ENCODE measurements around the gene TMEM212. TPM values are rescaled to one million over a fixed set of nuclear protein-coding genes. Genes with fewer than 3 reads are reported as not detected.
A peak's percentile ranks its signal among the peaks of the same experiment; 100 is the strongest.

Gene TMEM212
- total and polyA plus RNA-seq, 2 donors (not counting 3 experiments of a cell fraction or from before 2014, with no cell fraction given) = not detected

- Histone ChIP-seq H3K27ac (ENCODE audit: insufficient read depth, low read depth, low read length) (peak overlapping the region; percentile 97), H3K4me3 (replicated peaks in 1 of 3; ENCODE audit: insufficient read depth in 1 of 3, low read depth in 1 of 3, low read length in 3 of 3) (peak overlapping the region in 1 of 3 experiments; percentile 9), H3K4me2 (ENCODE audit: insufficient read depth, low read length) (peak overlapping the region; percentile 74), H3K36me3 (ENCODE audit: control insufficient read depth in 2 of 2, extremely low read depth in 1 of 2, insufficient read depth in 2 of 2, low read length in 2 of 2) (no peaks in the 10 kb centered on the region), H3K79me2 (ENCODE audit: control insufficient read depth, insufficient read depth, low read length) (peaks cover 44% of the 10 kb centered on the region), H3K27me3 (ENCODE audit: control insufficient read depth in 2 of 2, insufficient read depth in 2 of 2, low read length in 2 of 2) (no peaks in the 10 kb centered on the region), H3K9me3 (replicated peaks; ENCODE audit: control insufficient read depth, insufficient read depth, low read length) (no peaks in the 10 kb centered on the region), H3K9me1 (replicated peaks; ENCODE audit: control insufficient read depth, extremely low read depth, insufficient read depth, low read length) (no peaks in the 10 kb centered on the region), H4K20me1 (replicated peaks; ENCODE audit: control insufficient read depth, extremely low read depth, insufficient read depth, low read length) (no peaks in the 10 kb centered on the region), H3K9ac (replicated peaks; ENCODE audit: extremely low read depth, insufficient read depth, low read length) (peak overlapping the region; percentile 74), H2AFZ (ENCODE audit: low read depth, low read length) (no peak overlapping the region), H3K4me1 (ENCODE audit: control insufficient read depth, extremely low read depth, insufficient read depth, low read length) (peaks cover 73% of the 10 kb centered on the region)
- ChIA-PET CTCF (interaction anchor here (0.9 to 3.0 kb wide), 9 partner anchors 16 to 535 kb away, joined by 3 to 15 read pairs (median 7); no protein-coding TSS in a partner anchor), POLR2A (interaction anchor here (2.6 kb wide), 1 partner anchor 15 kb away, joined by 11 read pairs; no protein-coding TSS in a partner anchor)
- TF ChIP-seq POLR2A (IDR thresholded peaks at IDR 0.05; ENCODE audit: low read depth, low read length) = no peak
- no peak for TF ChIP-seq POLR2AphosphoS5 (IDR thresholded peaks at IDR 0.05; ENCODE audit: insufficient read depth, low read depth, low read length)
- no peak for TF ChIP-seq MYC (IDR thresholded peaks at IDR 0.05; ENCODE audit: low read depth, low read length)
- no peak for TF ChIP-seq FOS (IDR thresholded peaks at IDR 0.05; ENCODE audit: borderline replicate concordance, insufficient read depth, low read length)
- TF ChIP-seq CTCF (IDR thresholded peaks at IDR 0.05; ENCODE audit: extremely low read depth in 1 of 2, insufficient read depth in 1 of 2, low read depth in 1 of 2, low read length in 2 of 2) = no peak
- no peak for TF ChIP-seq GATA2 (IDR thresholded peaks at IDR 0.05; ENCODE audit: insufficient read depth, insufficient read length, low read depth, low read length)
- no peak for TF ChIP-seq JUN (IDR thresholded peaks at IDR 0.05; ENCODE audit: borderline replicate concordance, insufficient read depth, insufficient read length, low read depth)
- TF ChIP-seq MAX (IDR thresholded peaks at IDR 0.05; ENCODE audit: insufficient read depth, insufficient read length) = no peak
- TF ChIP-seq EZH2 (IDR thresholded peaks at IDR 0.05; ENCODE audit: borderline replicate concordance, low read depth, low read length, severe bottlenecking) = no peak
- intact Hi-C loops (cut with micrococcal nuclease) (no loop called here), dilution Hi-C loops (cut with MboI; ENCODE audit: extremely low pct_ligation_motif_present, low sequenced_read_pairs) (no loop called here)
- BruUV-seq (replicated peaks) = TSS peak; percentile 29
- no peak for FAIRE-seq
- no peak for DNase-seq (ENCODE audit: low read depth, low spot score)
These were observed 35.9 kb upstream of the TMEM212 start for GRCh38 chr3:171807129-171807675.

Data from endothelial cell of umbilical vein (primary cell).